D341Med (cell line): ENCODE results near the gene MARCOL.
"Not testable (repeated sequence)": the region's sequence is repeated elsewhere in the genome, so short reads cannot be mapped to it uniquely, and the experiment has no call there.

Experiments used
- DNase-seq: peaks from one replicate; pipeline ENCODE4 v3.0.0; 2012; ENCODE audit warnings: low spot score

Gene MARCOL

DNA sequence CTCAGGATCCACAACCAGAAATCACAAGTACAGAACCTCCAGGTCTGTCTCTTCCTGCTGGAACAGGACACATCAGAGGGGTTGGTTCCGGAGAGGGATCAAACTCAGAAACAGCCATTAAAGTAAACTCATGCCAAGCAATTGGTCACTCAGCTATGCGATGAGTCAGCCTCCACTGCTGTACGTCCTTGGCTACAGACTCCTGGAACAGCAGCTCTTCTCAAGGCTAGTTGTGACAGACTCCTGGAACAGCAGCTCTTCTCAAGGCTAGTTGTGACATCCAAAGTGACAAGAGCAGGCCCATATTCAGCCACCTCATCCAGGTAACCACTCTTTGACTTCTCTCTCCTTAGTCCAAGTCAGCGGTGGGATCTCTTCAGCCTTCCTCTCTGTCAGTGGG is 30.2 kb downstream of the MARCOL start, which contains the start of gene SPINK13:
TSS of gene SPINK13 (plus strand) at position 229 of the 400 bp plus-strand sequence. CDS start 1,279 bp downstream, outside the sequence.
- no peak for DNase-seq

GRCh38 chr5:148275129-148275528 is 36.8 kb downstream of the MARCOL start:
- not testable (repeated sequence) for DNase-seq

GRCh38 chr5:148280893-148281292 is 42.6 kb downstream of the MARCOL start:
- not testable (repeated sequence) for DNase-seq

- DNase-seq, result not testable (repeated sequence)
Observed at GRCh38 chr5:148281336-148281735, 43.0 kb downstream of the MARCOL start.

DNA sequence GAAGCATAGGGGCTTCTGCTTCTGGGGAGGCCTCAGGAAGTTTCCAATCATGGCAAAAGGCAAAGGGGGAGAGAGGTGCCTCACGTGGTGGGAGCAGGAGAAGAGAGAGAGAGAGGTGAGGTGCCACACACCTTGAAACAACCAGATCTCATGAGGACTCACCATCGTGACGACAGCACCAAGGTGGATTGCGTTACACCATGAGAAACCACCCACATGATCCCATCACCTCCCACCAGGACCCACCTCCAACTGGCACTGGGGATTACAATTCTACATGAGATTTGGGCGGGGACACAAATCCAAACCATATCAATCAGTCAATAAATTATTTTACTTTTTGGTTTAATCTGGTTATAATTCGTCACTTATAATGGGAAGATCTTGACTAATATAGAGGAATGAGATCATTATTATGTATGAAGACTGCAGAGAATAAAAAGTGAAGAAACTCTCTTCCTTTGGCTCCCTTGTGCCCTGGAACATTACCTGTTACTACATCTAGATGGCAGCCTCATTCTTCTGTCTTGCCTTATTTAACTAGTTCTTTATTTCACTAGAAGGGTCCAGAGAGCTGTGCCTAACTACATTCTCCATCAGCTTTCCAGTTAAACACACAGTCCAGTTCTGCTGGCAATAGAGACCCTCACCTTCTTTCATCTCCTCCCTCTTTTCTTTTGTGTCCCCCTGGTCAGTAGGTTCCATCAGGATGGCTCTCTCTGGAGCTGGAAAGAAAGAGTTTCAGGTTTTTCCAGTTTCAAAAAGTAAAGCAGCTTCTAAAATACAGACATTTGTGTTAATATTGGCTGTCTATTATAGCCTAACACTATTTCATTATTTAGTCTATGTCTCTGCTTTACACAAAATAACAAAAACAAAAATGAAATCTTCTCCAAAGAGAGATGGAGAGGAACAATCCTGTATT is 52.2 kb downstream of the MARCOL start:
- peak; percentile 26 for DNase-seq
